HG03066 (cell line): ENCODE data around the gene CCDC180.
"Not testable (repeated sequence)": the region's sequence is repeated elsewhere in the genome, so short reads cannot be mapped to it uniquely, and the experiment has no call there.

Experiments
- ATAC-seq: cut with Tn5 transposase; IDR thresholded peaks from one replicate; pipeline ENCODE4 v1.9.1; 2021; ENCODE audit warnings: low read depth; ENCODE audit not compliant: unreplicated experiment

CCDC180 gene

DNA sequence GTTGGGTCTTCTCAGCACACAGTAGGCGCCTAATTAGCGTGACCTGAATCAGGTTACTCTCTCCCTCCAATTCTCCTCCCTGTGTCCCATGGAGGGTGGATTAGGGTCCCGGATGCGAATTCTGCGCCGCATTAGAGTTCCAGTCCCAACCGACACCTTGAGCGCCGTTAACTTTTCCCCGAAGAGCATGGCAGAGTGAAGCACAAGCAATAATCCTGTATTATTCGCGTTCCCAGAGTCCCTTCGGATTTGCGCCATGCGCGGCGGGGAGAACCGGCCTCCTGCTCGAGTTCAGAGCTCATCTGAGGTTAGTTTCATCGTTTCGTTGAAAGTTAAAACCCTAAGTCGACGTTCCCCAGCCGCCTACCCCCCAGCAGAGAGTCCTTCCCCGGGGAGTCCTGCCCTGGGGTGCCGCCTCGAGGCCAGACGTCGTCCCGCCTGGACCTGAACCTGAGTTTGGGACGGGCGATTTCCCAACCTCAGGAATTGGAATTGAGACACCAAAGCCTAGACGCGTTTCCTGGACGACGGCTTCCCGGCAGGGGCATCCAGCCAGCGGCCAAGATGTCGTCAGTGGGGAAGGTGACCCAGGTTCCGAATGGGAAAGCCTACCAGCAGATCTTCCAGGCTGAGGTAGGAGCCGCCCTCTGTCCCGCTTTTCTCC lies at the start of gene CCDC180:
Gene CCDC180, plus strand, starts transcription at position 160 of the 664 bp plus-strand sequence. Its CDS starts 405 bp downstream, at position 565.
- no peak for ATAC-seq

DNA sequence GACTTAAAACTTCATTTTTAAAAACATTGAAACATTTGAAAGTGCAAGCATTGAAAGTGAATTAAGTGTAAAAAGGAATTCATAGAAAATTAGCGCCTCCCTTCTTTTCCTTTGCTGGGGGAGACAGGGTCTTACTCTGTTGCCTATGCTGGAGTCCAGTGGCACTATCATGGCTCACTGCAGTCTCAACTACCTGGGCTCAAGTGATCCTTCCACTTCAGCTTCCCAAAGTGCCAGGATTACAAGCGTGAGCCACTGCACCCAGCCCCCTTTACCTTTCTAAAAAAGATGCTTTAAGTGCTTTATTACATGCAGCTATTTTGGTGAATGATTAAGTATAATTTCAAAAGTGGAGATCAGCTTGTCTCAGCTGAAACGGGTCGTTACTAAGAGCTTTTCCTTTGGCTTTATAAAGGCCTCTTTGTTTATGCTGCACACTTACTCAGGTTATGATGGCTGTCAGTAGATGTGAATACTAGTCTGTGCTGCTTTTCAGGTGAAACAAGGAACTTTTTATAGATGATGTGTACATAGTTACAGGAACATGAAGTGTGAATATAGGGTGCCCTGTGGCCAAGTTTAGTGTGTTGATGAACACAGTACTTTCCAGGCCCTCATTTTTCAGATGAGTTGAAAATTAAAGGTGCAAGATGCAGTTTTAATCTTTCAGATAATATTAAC lies 47.5 kb upstream of the CCDC180 start:
- not testable (repeated sequence) for ATAC-seq

GRCh38 chr9:97271292-97271691 lies 36.2 kb upstream of the CCDC180 start:
- ATAC-seq: no peak

GRCh38 chr9:97272072-97272471 lies 35.4 kb upstream of the CCDC180 start:
- ATAC-seq: no peak

GRCh38 chr9:97276310-97276852 lies 31.1 kb upstream of the CCDC180 start:
- no peak for ATAC-seq

DNA sequence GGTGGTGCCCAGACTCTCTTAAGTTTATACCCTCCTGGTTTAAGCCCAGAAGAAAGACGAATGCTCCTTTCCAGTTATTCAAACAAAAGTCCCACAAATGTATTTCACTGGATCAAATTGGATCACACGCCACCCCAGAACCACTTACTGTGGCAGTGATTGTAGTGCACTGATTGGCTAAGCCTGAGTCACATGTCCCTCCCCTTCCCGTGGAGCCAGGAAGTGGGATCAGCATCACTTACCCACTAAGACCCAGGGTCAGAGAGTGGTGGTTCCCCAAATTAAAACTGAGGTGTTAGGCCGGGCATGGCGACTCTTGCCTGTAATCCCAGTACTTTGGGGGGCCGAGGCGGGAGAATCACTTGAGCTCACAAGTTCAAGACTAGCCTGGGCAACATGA lies 29.5 kb upstream of the CCDC180 start:
- no peak for ATAC-seq

GRCh38 chr9:97280755-97281330 lies 26.6 kb upstream of the CCDC180 start:
- ATAC-seq: no peak

- ATAC-seq: no peak
These were observed 23.7 kb upstream of the CCDC180 start for GRCh38 chr9:97283768-97284167.

- ATAC-seq: no peak
These were observed 22.7 kb upstream of the CCDC180 start for GRCh38 chr9:97284798-97285197.

- ATAC-seq: no peak
These were observed 15.3 kb upstream of the CCDC180 start for GRCh38 chr9:97292200-97292599.

GRCh38 chr9:97293207-97293721 lies 14.2 kb upstream of the CCDC180 start:
- no peak for ATAC-seq

DNA sequence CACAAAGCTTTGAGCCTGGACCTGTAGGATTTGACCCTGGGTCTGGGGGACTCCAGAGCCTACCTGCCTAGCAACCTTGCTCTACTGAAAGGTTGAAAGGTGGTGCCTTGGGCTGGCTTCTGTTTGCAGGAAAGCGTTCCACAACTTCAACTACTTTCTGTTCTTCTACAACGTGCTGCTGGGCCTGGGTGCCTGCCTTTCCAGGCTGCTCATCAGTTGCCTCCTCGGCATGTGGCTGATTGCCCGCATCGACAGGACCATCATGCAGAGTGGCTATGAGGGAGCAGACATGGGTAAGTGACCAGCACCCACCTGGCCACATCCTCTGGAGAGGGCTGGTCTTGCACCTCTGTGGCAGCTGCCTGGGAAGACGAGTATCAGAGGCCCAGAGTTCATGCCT lies 13.6 kb upstream of the CCDC180 start:
- no peak for ATAC-seq

- ATAC-seq: no peak
These were observed 9.6 kb upstream of the CCDC180 start for GRCh38 chr9:97297889-97298288.

DNA sequence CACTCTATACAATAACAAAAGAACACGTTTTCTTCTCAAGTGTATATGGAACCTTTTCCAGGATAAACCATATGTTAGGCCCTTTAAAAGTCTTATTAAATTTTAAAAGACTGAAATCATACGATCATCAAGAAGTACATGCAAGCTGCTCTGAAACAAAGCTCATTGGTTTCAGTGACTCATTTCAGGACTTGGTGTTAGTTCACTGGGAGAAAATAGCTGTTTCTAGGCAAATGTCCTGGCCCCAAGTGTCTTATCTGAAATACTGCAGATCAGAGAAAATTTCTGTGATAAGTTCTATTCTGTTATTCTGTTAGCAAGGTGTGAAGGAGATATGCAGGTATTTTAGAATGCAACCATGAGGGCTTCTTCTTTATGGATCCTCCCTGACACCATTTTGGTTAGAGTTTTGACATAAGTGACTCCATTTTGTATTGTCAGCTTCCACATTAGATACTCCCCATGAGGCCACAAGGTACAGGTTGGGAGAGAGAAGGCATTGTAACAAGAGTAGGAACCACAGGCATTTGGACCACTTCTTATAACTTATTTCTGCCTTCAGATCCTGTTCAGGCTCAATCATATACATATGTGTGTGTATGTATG lies 7.5 kb upstream of the CCDC180 start:
- ATAC-seq: no peak

DNA sequence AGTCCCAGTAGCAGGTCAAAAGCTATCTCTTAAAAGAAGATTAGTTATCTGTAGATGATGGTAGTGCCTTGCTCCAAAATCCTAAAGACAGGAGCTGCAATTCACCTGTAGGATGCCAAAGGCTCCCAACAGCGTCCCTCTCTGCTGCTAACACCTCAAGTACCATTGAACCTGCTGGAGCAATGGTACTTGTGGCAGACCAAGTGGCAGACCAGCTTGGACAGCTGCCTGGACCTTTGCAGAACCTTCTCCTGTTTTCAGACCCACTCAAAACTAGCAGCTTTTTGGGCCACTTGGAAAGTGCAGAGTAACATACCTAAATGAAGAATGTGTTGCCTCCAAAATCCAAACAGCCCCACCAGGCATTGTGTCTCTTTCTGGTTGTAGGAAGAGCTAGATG lies 6.9 kb upstream of the CCDC180 start:
- no peak for ATAC-seq

- ATAC-seq: no peak
These were observed 5.5 kb upstream of the CCDC180 start for GRCh38 chr9:97301974-97302373.

GRCh38 chr9:97304586-97304985 lies 2.9 kb upstream of the CCDC180 start:
- no peak for ATAC-seq

GRCh38 chr9:97305501-97306298 lies 1.8 kb upstream of the CCDC180 start:
- no peak for ATAC-seq

- ATAC-seq: no peak
These were observed 368 bp upstream of the CCDC180 start for GRCh38 chr9:97307091-97307490.

DNA sequence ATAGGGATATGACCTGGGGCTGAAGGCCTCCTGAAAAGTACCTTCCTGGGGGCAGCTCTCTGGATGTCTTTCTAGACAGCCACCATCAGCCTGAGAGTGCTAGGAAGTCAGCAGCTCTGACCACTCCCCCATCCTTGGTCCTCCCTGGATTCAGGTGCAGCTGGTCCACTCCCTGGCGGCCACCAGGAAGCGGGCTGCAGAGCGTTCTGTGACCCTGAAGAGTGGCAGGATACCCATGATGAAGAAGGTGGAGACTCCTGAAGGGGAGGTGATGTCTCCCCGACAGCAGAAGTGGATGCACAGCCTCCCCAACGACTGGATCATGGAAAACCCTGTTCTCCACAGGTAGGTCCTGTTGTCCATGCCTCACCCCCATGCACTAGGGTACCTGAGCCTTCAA lies 1.8 kb downstream of the CCDC180 start:
- no peak for ATAC-seq
